ENCODE data around the gene ARID3B. TPM values are rescaled to one million over a fixed set of nuclear protein-coding genes. Genes with fewer than 3 reads are reported as not detected.

ARID3B gene
- total and polyA plus RNA-seq, 4 donors = 6.6 to 10.5 (median 10.2) TPM

- H3K36me3 ChIP-seq (ENCODE audit: control insufficient read depth in 4 of 4, insufficient read depth in 4 of 4, low read length in 4 of 4) = no peaks in the 10 kb centered on the region
- no peak for TF ChIP-seq CTCF (IDR thresholded peaks at IDR 0.05; ENCODE audit: control extremely low read depth, extremely low read depth)
- peaks cover 0 to 2% (median 0%) of the 10 kb centered on the region in 5 donors for H3K4me1 ChIP-seq (ENCODE audit: control insufficient read depth in 5 of 5, insufficient read depth in 5 of 5, low read length in 5 of 5)
- no peak overlapping the region for H3K4me3 ChIP-seq
- ATAC-seq (ENCODE audit: insufficient read depth, low FRiP score) (no peak), DNase-seq (no peak)
- no peak overlapping the region for H3K27ac ChIP-seq (ENCODE audit: low read depth in 1 of 2, low read length in 1 of 2)
- H3K9me3 ChIP-seq (ENCODE audit: control insufficient read depth in 4 of 4, insufficient read depth in 3 of 4, low read length in 3 of 4) = no peaks in the 10 kb centered on the region
- H3K27me3 ChIP-seq (ENCODE audit: control insufficient read depth in 3 of 3, insufficient read depth in 3 of 3, low read length in 2 of 3) = no peaks in the 10 kb centered on the region
- 91 to 98% methylated on average over 2 of the region's 2 CpGs for WGBS, 2 donors
- H3K9ac ChIP-seq (ENCODE audit: insufficient read depth in 1 of 2, low read length in 2 of 2) = no peak overlapping the region
Measured at GRCh38 chr15:74530771-74531143, 10.3 kb upstream of the ARID3B start.

GRCh38 chr15:74531144-74531811 is 9.7 kb upstream of the ARID3B start:
- no peak for ATAC-seq (ENCODE audit: insufficient read depth, low FRiP score)
- 74 to 78% methylated on average over 4 of the region's 4 CpGs for WGBS, 2 donors

GRCh38 chr15:74535388-74536084 is 5.5 kb upstream of the ARID3B start:
- ATAC-seq (ENCODE audit: insufficient read depth, low FRiP score) (no peak), DNase-seq (no peak)
- no peak overlapping the region for H3K9ac ChIP-seq (ENCODE audit: insufficient read depth in 1 of 2, low read length in 2 of 2)
- H3K4me3 ChIP-seq = no peak overlapping the region
- 73 to 74% methylated on average over 3 of the region's 3 CpGs for WGBS, 2 donors
- H3K4me1 ChIP-seq (ENCODE audit: control insufficient read depth in 5 of 5, insufficient read depth in 5 of 5, low read length in 5 of 5) = peaks cover 0 to 8% (median 4%) of the 10 kb centered on the region in 5 donors
- H3K27ac ChIP-seq (ENCODE audit: low read depth in 1 of 2, low read length in 1 of 2) = no peak overlapping the region
- H3K36me3 ChIP-seq (ENCODE audit: control insufficient read depth in 4 of 4, insufficient read depth in 4 of 4, low read length in 4 of 4) = no peaks in the 10 kb centered on the region
- TF ChIP-seq CTCF (IDR thresholded peaks at IDR 0.05; ENCODE audit: control extremely low read depth, extremely low read depth) = no peak
- H3K27me3 ChIP-seq (ENCODE audit: control insufficient read depth in 3 of 3, insufficient read depth in 3 of 3, low read length in 2 of 3) = no peaks in the 10 kb centered on the region
- H3K9me3 ChIP-seq (ENCODE audit: control insufficient read depth in 4 of 4, insufficient read depth in 3 of 4, low read length in 3 of 4) = no peaks in the 10 kb centered on the region

More at GRCh38 chr15:74531144-74531811, 9.7 kb upstream of the ARID3B start:
- TF ChIP-seq CTCF (IDR thresholded peaks at IDR 0.05; ENCODE audit: control extremely low read depth, extremely low read depth) = no peak
- Histone ChIP-seq H3K27me3 (ENCODE audit: control insufficient read depth in 3 of 3, insufficient read depth in 3 of 3, low read length in 2 of 3) (no peaks in the 10 kb centered on the region), H3K9ac (ENCODE audit: insufficient read depth in 1 of 2, low read length in 2 of 2) (no peak overlapping the region), H3K9me3 (ENCODE audit: control insufficient read depth in 4 of 4, insufficient read depth in 3 of 4, low read length in 3 of 4) (no peaks in the 10 kb centered on the region), H3K36me3 (ENCODE audit: control insufficient read depth in 4 of 4, insufficient read depth in 4 of 4, low read length in 4 of 4) (no peaks in the 10 kb centered on the region), H3K4me3 (no peak overlapping the region), H3K27ac (ENCODE audit: low read depth in 1 of 2, low read length in 1 of 2) (no peak overlapping the region), H3K4me1 (ENCODE audit: control insufficient read depth in 5 of 5, insufficient read depth in 5 of 5, low read length in 5 of 5) (no peaks in the 10 kb centered on the region)
- no peak for DNase-seq
